HG02973 (cell line): ENCODE data around the gene MPLKIP.
A peak's percentile ranks its signal among the peaks of the same experiment; 100 is the strongest.
"Not testable (repeated sequence)": the region's sequence is repeated elsewhere in the genome, so short reads cannot be mapped to it uniquely, and the experiment has no call there.

Source experiments
- ATAC-seq: cut with Tn5 transposase; IDR thresholded peaks from one replicate; pipeline ENCODE4 v1.9.1; 2021; ENCODE audit warnings: moderate library complexity; ENCODE audit not compliant: unreplicated experiment

MPLKIP gene

GRCh38 chr7:40133561-40134427 is 628 bp downstream of the MPLKIP start:
- peak; percentile 56 for ATAC-seq

GRCh38 chr7:40122940-40123254 is 11.5 kb downstream of the MPLKIP start:
- no peak for ATAC-seq

- ATAC-seq, result not testable (repeated sequence)
Observed at GRCh38 chr7:40122100-40122939, 12.1 kb downstream of the MPLKIP start.

- ATAC-seq, result no peak
Observed at GRCh38 chr7:40120020-40120419, 14.4 kb downstream of the MPLKIP start.

GRCh38 chr7:40118201-40118600 is 16.2 kb downstream of the MPLKIP start:
- ATAC-seq, result not testable (repeated sequence)

GRCh38 chr7:40117199-40117598 is 17.2 kb downstream of the MPLKIP start:
- ATAC-seq, result not testable (repeated sequence)

- ATAC-seq, result no peak
Observed at GRCh38 chr7:40115936-40116335, 18.5 kb downstream of the MPLKIP start.

- no peak for ATAC-seq
Observed at GRCh38 chr7:40105879-40106473, 28.4 kb downstream of the MPLKIP start.

GRCh38 chr7:40102897-40103296 is 31.5 kb downstream of the MPLKIP start:
- ATAC-seq, result no peak

- ATAC-seq, result no peak
Observed at GRCh38 chr7:40101201-40101600, 33.2 kb downstream of the MPLKIP start.

- ATAC-seq, result no peak
Observed at GRCh38 chr7:40099837-40100236, 34.6 kb downstream of the MPLKIP start.

GRCh38 chr7:40098810-40099209 is 35.6 kb downstream of the MPLKIP start:
- no peak for ATAC-seq

- no peak for ATAC-seq
Observed at GRCh38 chr7:40097728-40098127, 36.7 kb downstream of the MPLKIP start.

- no peak for ATAC-seq
Observed at GRCh38 chr7:40095695-40096327, 38.6 kb downstream of the MPLKIP start.

- ATAC-seq, result no peak
Observed at GRCh38 chr7:40095230-40095629, 39.2 kb downstream of the MPLKIP start.

GRCh38 chr7:40093631-40094350 is 40.6 kb downstream of the MPLKIP start:
- ATAC-seq, result no peak

- ATAC-seq, result no peak
Observed at GRCh38 chr7:40092182-40092581, 42.2 kb downstream of the MPLKIP start.

GRCh38 chr7:40077849-40078248 is 56.6 kb downstream of the MPLKIP start:
- no peak for ATAC-seq
